Globus pallidus (tissue), 1 donor: ENCODE measurements around the gene IKZF3.
"Not testable (repeated sequence)": the region's sequence is repeated elsewhere in the genome, so short reads cannot be mapped to it uniquely, and the experiment has no call there.

Experiments
- DNase-seq: peaks from one replicate; pipeline ENCODE4 v3.0.0-alpha.2; 2015; ENCODE audit warnings: low spot score

IKZF3 gene

GRCh38 chr17:39739885-39740356 is 124.2 kb downstream of the IKZF3 start:
- DNase-seq = no peak

DNA sequence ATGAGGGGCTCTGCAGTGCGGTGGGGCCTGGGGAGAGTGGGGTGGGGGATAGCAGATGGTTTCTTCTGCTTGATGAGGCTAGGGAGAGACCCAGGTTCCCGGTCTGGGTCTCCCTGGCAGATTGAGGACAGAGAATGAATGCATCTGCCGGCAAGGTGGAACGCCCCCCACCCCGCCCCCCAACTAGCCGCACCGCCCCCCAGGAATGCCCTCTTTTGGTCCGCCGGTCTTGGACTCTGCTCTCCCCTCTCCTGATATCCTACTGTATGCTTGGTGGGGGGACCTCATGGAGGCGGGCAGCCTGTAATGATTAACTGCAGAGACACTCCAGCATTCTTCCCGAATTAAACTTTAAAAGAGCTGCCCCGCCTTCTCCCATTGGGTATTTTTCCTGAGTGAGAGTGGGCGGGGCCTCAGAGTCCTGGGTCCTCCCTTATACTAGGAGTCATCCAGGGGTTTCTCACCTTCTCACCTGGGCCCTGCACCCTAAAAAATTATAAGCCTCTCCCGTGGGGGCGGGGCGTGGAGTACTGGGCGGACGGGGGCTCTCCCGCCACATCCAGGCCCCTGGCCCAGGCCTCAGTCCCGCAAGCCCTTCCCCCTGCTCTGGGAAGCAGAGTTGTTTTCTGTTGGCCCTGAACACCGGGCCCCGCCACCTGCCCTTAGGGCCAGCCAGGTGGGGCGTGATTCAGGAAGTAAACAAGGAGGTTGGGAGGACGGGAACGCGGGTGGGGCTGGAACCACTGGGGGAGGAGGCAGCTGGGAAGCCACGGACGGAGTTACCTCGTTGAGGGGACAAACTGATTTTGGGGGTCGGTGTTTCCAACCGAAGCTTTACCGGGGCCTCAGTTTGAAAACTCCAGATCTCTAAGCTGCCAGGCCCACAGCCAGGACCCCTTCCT is 124.9 kb downstream of the IKZF3 start:
- no peak for DNase-seq

DNA sequence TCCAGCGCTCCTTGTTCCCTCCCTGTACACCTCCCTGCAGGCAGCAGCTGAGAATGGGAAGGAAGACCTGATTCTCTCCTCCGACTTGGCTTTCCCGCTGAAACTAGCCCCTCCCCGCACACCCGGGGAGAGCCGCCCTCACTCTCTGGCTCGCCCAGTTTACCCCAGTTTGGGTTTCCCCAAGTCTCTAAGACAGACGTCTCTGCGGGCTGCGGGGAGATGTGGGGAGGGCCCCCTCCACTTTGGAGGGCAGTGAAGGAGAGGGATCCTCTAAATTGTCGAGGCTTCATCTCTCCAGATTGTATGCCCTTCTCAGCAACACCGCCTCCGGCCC is 125.6 kb downstream of the IKZF3 start:
- DNase-seq = no peak

DNA sequence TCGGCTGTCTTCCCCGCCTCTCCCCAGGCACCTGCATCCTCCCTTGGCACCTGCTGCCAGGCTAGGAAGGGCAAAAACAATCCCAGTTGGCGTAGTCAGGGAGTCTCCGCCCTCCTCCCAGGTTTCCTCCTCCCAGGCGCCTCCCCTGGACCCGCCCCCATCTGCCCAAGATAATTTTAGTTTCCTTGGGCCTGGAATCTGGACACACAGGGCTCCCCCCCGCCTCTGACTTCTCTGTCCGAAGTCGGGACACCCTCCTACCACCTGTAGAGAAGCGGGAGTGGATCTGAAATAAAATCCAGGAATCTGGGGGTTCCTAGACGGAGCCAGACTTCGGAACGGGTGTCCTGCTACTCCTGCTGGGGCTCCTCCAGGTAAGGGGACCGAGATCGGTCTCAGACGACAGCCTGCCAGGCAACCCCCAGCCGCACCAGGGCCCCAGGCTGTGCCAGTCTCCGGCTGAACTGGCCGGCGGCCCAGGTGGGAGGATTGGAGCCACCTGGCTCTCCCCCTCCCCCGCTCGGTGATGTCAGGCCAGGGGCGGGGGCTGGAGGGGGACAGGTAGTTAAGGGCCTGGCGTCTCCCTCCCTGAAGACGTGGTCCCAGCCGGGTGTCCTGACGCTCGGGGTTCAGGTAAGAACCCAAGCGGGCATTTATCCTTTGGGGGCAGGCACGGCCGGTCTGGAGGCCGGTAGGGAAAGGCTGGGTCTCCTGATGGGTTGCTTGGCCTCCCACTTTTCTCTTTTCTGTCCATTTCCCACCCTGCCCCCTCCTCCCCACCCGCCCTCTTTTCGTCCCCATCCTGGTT is 126.1 kb downstream of the IKZF3 start, which contains the start of gene GRB7:
TSS of gene GRB7 (plus strand) at position 179 of the 808 bp plus-strand sequence. CDS start 4,364 bp downstream, outside the sequence.
- DNase-seq = no peak

GRCh38 chr17:39737206-39737759 is 126.8 kb downstream of the IKZF3 start:
- no peak for DNase-seq

DNA sequence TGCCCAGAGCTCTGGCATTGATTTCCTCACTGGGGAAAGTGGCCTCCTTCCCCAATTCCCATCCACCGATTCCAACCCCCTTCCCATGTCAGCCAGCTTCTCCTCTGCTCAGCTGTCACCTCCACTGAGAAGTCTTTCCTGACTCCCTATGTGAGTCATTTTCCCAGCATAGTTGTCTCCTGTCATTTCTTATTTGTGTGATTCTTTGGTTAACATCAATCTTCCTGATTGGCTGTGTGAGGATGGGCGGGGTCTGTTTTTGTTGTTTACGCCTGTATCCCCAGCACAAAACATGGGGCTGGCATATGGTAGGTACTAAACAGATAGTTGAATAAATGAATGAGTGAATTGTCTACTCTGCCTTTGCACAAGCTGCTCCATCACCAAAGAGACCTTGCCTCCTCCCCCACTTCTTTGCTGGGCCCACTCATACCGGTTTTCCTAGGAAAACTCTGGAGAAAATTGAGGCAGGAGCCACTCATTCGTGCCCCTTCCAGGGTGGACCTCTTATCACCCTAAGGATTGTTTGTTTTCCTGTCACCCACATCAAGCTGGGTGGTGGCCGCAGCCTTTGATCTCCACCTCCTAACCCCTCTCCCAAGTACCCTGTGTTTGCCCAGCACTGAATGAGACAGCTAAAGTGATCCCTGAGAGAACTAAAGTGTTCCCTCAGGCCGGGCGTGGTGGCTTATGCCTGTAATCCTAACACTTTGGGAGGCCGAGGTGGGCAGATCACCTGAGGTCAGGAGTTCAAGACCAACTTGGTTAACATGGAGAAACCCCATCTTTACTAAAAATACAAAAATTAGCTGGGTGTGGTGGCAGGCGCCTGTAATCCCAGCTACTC is 127.6 kb downstream of the IKZF3 start:
- DNase-seq = no peak

GRCh38 chr17:39735882-39736281 is 128.2 kb downstream of the IKZF3 start:
- no peak for DNase-seq

- DNase-seq = no peak
Measured at GRCh38 chr17:39732586-39732985, 131.5 kb downstream of the IKZF3 start.

DNA sequence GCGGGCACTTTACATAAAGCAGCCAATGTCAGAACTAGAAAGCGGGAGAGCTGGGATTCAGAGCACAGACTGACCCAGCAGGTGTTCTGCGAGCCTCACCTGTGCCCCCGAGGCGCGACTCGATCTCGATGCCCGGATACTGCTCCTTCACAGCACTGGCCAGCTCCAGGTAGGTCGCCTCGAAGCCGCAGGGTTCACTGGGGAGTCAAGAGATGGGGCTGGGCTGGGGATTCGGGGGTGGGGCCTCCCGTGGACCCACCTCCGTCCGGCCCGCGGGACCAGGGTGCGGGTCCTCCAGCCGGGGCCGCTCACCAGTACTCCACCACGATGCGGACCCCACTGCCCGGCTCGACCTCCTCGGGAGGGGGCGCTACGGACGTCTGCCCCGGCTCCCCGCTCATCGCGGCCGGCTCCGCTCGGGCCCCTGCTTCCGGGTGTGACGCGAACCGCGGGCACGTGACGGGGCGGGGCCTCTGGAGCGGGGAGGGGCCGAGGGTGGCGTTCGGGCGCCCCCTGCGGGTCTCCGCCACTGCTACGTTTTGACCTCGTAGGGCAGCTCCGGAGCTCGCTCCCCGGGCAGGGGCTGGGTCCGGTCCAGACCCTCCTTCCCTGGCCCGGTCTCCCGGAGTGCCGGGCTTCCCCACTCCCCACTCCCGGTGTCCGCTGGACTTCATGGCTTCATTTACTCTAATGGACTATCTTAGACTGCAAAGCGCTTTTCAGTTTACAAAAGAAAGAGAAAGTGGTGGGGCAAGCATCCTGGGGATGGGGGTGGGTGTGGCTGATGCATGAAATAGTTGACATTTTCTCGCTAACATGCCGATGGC is 133.8 kb downstream of the IKZF3 start, which contains the start of gene MIEN1:
TSS of gene MIEN1 (minus strand) at position 438 of the 827 bp plus-strand sequence. CDS start at position 401, 37 bp downstream.
- DNase-seq = peak; percentile 86

DNA sequence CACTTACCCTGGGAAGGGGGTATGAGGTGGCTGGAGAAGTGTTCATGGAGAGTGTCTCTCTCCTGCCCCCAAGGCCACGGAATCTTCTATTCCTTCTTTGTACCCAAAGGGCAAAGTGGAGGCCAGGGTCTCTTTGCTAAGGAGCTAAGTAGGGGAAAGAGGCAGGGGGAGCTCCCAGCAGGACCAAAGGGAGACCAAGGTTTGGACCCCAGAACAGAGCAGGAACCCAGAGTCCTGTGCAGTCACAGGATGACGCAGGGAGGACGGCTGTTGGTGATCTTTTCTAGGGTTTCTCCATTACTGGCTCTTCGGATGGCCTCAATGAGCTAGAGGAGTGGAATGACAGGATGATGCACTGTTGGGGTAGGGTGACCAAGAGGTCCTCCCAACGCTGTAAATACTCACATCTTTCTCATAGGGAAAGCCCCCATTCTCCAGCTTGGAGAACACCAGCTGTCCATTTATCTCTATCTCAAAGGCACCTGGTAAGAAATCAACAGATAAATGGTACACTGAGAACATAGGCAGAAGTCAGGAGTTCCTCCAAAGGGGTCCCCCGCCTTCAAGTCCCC is 134.7 kb downstream of the IKZF3 start:
- no peak for DNase-seq

- no peak for DNase-seq
Measured at GRCh38 chr17:39727556-39727955, 136.6 kb downstream of the IKZF3 start.

DNA sequence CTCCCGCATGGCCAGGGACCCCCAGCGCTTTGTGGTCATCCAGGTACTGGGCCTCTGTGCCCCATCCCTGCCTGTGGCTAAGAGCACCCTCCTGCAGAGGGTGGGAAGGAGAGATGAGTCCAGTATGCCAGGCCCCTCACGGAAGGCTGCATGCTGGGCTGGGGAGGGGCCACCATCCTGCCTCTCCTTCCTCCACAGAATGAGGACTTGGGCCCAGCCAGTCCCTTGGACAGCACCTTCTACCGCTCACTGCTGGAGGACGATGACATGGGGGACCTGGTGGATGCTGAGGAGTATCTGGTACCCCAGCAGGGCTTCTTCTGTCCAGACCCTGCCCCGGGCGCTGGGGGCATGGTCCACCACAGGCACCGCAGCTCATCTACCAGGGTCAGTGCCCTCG is 137.5 kb downstream of the IKZF3 start:
- no peak for DNase-seq

GRCh38 chr17:39725923-39726322 is 138.2 kb downstream of the IKZF3 start:
- not testable (repeated sequence) for DNase-seq

DNA sequence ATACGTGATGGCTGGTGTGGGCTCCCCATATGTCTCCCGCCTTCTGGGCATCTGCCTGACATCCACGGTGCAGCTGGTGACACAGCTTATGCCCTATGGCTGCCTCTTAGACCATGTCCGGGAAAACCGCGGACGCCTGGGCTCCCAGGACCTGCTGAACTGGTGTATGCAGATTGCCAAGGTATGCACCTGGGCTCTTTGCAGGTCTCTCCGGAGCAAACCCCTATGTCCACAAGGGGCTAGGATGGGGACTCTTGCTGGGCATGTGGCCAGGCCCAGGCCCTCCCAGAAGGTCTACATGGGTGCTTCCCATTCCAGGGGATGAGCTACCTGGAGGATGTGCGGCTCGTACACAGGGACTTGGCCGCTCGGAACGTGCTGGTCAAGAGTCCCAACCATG is 139.4 kb downstream of the IKZF3 start:
- no peak for DNase-seq

DNA sequence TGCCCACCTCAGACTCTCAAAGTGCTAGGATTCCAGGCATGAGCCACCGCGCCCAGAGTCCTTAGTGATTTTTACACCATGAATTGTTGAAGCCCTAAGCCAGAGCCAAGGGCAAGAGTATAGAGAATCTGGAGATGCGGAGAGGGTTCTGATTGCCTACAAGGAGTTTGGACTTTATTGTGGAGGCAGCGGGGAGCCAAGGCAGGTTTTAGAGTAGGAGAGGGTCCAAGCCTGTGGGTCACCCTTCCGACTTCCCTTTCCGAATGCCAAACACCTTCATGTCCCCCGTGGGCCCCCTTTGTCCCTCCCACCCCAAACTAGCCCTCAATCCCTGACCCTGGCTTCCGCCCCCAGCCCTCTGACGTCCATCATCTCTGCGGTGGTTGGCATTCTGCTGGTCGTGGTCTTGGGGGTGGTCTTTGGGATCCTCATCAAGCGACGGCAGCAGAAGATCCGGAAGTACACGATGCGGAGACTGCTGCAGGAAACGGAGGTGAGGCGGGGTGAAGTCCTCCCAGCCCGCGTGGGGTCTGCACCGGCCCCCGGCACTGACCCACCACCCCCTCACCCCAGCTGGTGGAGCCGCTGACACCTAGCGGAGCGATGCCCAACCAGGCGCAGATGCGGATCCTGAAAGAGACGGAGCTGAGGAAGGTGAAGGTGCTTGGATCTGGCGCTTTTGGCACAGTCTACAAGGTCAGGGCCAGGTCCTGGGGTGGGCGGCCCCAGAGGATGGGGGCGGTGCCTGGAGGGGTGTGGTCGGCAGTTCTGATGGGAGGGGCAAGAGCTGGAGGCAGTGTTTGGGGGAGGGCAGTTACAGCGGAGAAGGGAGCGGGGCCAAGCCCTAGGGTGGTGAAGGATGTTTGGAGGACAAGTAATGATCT is 140.9 kb downstream of the IKZF3 start:
- DNase-seq = no peak

GRCh38 chr17:39722104-39722503 is 142.0 kb downstream of the IKZF3 start:
- no peak for DNase-seq

DNA sequence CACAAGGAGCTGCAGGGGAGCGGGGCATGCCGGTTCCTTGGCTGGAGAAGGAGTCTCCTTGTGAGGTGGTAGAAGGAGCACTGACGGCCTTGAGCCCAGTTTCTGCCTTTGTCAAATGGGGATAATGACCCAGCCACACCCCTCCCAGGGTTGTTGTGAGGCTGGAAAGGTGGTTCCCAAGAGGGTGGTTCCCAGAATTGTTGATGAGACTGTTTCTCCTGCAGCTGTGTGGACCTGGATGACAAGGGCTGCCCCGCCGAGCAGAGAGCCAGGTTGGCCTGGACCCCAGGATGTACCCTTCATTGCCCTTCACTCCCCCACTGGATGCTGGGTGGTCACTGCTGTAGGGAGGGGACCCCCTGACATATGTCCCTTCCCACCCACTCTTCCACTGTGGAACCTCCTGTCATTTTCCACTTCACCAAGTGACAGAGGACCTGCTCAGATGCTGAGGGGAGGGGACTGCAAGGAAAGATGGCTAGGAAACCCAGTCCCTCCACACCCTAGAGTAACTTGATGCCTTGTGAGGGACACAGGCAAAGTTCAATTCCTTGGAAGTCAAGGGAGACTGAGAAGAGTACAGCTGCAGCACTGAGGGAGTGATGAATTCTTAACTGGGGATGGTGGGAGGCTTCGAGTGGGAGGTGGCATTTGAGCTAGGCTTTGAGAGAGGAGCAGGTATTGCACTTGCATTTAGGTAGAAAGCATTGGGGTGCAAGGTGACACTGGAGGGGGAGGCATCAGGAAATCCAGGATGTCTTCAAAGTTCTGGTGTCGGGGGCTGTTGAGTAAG is 144.4 kb downstream of the IKZF3 start:
- DNase-seq = no peak

- no peak for DNase-seq
Measured at GRCh38 chr17:39717660-39718059, 146.5 kb downstream of the IKZF3 start.
